ENCODE data around the gene CPA2.

DNA sequence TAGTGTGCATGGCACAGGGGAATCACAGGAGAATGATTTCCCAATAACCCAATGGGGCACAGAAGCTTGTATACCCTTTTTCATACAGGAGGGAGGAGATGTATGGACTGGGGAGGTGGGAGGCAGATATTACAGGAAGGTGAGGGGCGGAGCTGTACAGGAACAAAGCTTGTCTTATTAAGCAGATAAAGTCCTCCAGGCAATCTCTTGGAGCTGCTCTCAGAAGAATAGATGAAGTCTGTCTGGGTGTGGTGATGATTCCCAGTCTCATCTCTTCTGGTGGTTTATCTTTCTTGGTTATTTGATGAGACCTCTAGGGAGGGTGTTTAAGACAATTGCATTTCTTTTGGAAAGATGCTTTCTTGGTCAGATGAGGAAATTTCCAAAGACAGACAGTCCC is 52.9 kb downstream of the CPA2 start:
- TF ChIP-seq, protein P1, sequence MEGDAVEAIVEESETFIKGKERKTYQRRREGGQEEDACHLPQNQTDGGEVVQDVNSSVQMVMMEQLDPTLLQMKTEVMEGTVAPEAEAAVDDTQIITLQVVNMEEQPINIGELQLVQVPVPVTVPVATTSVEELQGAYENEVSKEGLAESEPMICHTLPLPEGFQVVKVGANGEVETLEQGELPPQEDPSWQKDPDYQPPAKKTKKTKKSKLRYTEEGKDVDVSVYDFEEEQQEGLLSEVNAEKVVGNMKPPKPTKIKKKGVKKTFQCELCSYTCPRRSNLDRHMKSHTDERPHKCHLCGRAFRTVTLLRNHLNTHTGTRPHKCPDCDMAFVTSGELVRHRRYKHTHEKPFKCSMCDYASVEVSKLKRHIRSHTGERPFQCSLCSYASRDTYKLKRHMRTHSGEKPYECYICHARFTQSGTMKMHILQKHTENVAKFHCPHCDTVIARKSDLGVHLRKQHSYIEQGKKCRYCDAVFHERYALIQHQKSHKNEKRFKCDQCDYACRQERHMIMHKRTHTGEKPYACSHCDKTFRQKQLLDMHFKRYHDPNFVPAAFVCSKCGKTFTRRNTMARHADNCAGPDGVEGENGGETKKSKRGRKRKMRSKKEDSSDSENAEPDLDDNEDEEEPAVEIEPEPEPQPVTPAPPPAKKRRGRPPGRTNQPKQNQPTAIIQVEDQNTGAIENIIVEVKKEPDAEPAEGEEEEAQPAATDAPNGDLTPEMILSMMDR (IDR thresholded peaks at IDR 0.05): no peak
- TF ChIP-seq EP300 (IDR thresholded peaks at IDR 0.05): no peak
- TF ChIP-seq POLR2A (IDR thresholded peaks at IDR 0.05): no peak

All from tibial nerve (tissue), 4 donors.